ENCODE measurements around the gene WDR49.

The WDR49 gene

DNA sequence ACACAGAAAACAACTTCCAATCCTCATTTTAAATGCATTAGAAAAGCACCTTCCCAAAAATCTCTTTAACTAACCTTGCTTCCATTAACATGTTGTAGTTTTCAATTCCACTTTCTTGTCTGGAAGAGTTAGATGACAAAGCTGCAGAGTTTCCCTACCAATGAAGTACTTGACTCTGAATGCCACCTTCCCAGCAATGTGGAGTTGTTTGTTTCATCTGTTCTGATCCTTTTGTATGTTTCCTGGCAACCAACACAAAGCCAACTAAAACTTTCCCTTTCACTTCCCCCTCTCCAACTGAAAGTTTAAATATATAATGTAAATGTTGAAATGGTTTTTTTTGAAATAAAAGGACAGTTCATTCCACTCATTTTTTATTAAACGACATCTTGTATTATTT is at the start of gene WDR49:
WDR49 (minus strand) TSS at position 183 of the 400 bp plus-strand sequence. CDS start 517 bp downstream, outside the sequence.
- H3K27me3 ChIP-seq (ENCODE audit: insufficient read depth, low read length), result no peaks in the 10 kb centered on the region
- no peaks in the 10 kb centered on the region for H3K36me3 ChIP-seq (ENCODE audit: insufficient read depth, low read depth, low read length)
- peak within 1 kb of the TSS; percentile 35; the same call in 1 of the 2 replicates for H3K4me3 ChIP-seq (ENCODE audit: low read length)
- peaks cover 34% of the 10 kb centered on the region; the same call in 1 of the 2 replicates for H3K4me1 ChIP-seq (ENCODE audit: insufficient read depth, low read length)
- no peaks in the 10 kb centered on the region for H3K9me3 ChIP-seq (ENCODE audit: insufficient read depth, low read depth, low read length)
- peak within 1 kb of the TSS; percentile 49 for H3K27ac ChIP-seq (ENCODE audit: low read length)
- H3K9ac ChIP-seq (ENCODE audit: low read depth, low read length), result peak within 1 kb of the TSS; percentile 63; the same call in 1 of the 2 replicates

DNA sequence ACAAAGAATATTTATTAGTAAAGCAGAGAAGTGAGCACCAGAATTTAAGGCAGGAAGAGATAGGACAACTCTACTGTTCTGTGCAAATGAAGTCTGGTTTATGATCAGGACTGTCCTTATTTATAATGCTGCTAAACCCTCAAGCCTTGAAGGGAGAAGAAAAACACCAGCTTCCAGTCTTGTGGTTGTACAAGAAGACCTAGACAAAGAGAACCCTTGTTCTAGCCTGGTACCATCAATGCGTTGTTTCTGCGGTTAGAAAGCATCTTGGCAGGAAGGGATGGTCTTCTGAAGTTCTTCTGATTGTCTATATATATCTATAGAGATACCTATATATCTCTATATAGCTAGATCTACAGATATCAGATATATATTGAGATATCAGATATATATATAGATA is 47.2 kb upstream of the WDR49 start:
- Histone ChIP-seq H3K4me3 (ENCODE audit: low read length) (no peak overlapping the region), H3K4me1 (ENCODE audit: insufficient read depth, low read length) (no peaks in the 10 kb centered on the region), H3K27me3 (ENCODE audit: insufficient read depth, low read length) (no peaks in the 10 kb centered on the region), H3K9me3 (ENCODE audit: insufficient read depth, low read depth, low read length) (no peaks in the 10 kb centered on the region), H3K27ac (ENCODE audit: low read length) (no peak overlapping the region), H3K36me3 (ENCODE audit: insufficient read depth, low read depth, low read length) (peaks cover 48% of the 10 kb centered on the region), H3K9ac (ENCODE audit: low read depth, low read length) (no peak overlapping the region)

DNA sequence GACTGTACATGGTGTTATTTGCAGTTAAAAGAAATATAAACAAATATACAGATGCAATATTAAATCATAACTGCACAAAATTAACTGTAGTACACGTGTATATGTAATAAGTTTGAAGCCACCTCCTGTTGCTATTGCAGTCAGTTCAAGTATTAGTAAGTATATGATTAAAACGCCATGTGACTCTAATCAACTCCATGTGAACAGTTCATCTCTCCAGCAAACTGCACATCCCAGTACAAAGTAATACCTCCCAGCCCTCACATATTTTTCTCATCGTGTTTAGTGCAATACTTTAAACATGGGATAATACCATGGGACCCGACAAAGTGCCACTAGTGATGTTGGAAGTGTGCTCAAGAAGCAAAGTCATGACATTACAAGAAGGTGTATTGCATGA is 46.3 kb upstream of the WDR49 start:
- no peaks in the 10 kb centered on the region for H3K4me1 ChIP-seq (ENCODE audit: insufficient read depth, low read length)
- peaks cover 57% of the 10 kb centered on the region for H3K36me3 ChIP-seq (ENCODE audit: insufficient read depth, low read depth, low read length)
- H3K4me3 ChIP-seq (ENCODE audit: low read length), result no peak overlapping the region
- no peak overlapping the region for H3K9ac ChIP-seq (ENCODE audit: low read depth, low read length)
- H3K27me3 ChIP-seq (ENCODE audit: insufficient read depth, low read length), result no peaks in the 10 kb centered on the region
- no peak overlapping the region for H3K27ac ChIP-seq (ENCODE audit: low read length)
- no peaks in the 10 kb centered on the region for H3K9me3 ChIP-seq (ENCODE audit: insufficient read depth, low read depth, low read length)

- H3K4me1 ChIP-seq (ENCODE audit: insufficient read depth, low read length), result peaks cover 10% of the 10 kb centered on the region
- H3K9me3 ChIP-seq (ENCODE audit: insufficient read depth, low read depth, low read length), result no peaks in the 10 kb centered on the region
- no peaks in the 10 kb centered on the region for H3K27me3 ChIP-seq (ENCODE audit: insufficient read depth, low read length)
- H3K27ac ChIP-seq (ENCODE audit: low read length), result no peak overlapping the region
- no peak overlapping the region for H3K9ac ChIP-seq (ENCODE audit: low read depth, low read length)
- H3K36me3 ChIP-seq (ENCODE audit: insufficient read depth, low read depth, low read length), result peaks cover 68% of the 10 kb centered on the region
- H3K4me3 ChIP-seq (ENCODE audit: low read length), result no peak overlapping the region
Observed at GRCh38 chr3:167694121-167694520, 40.4 kb upstream of the WDR49 start.

- H3K27me3 ChIP-seq (ENCODE audit: insufficient read depth, low read length), result no peaks in the 10 kb centered on the region
- H3K9me3 ChIP-seq (ENCODE audit: insufficient read depth, low read depth, low read length), result no peaks in the 10 kb centered on the region
- H3K36me3 ChIP-seq (ENCODE audit: insufficient read depth, low read depth, low read length), result peaks cover 64% of the 10 kb centered on the region
- no peak overlapping the region for H3K4me3 ChIP-seq (ENCODE audit: low read length)
- H3K9ac ChIP-seq (ENCODE audit: low read depth, low read length), result no peak overlapping the region
- H3K27ac ChIP-seq (ENCODE audit: low read length), result no peak overlapping the region
- peaks cover 17% of the 10 kb centered on the region for H3K4me1 ChIP-seq (ENCODE audit: insufficient read depth, low read length)
Observed at GRCh38 chr3:167691366-167691765, 37.6 kb upstream of the WDR49 start.

- Histone ChIP-seq H3K4me3 (ENCODE audit: low read length) (no peak overlapping the region), H3K4me1 (ENCODE audit: insufficient read depth, low read length) (peaks cover 6% of the 10 kb centered on the region; the same call in 1 of the 2 replicates), H3K9ac (ENCODE audit: low read depth, low read length) (no peak overlapping the region), H3K9me3 (ENCODE audit: insufficient read depth, low read depth, low read length) (no peaks in the 10 kb centered on the region), H3K36me3 (ENCODE audit: insufficient read depth, low read depth, low read length) (peaks cover 62% of the 10 kb centered on the region), H3K27ac (ENCODE audit: low read length) (no peak overlapping the region), H3K27me3 (ENCODE audit: insufficient read depth, low read length) (no peaks in the 10 kb centered on the region)
Observed at GRCh38 chr3:167684388-167684993, 30.7 kb upstream of the WDR49 start.

DNA sequence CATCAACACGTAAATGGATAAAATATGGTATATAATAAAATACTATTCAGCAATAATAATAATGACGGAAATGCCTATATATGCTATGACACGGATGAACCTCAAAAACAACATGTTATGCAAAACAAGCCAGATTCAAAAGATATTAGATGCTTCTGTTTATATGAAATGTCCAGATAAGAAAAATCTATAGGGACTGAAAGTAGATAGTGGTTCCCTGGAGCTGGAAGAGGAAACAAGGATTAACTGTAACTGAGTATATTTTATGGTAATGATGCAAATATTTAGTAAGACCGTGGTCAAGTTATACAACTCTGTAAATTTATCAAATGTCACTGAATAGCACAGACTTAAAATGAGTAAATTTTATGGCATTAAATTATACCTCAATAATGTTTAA is 25.8 kb upstream of the WDR49 start:
- H3K27me3 ChIP-seq (ENCODE audit: insufficient read depth, low read length), result no peaks in the 10 kb centered on the region
- H3K9ac ChIP-seq (ENCODE audit: low read depth, low read length), result no peak overlapping the region
- H3K9me3 ChIP-seq (ENCODE audit: insufficient read depth, low read depth, low read length), result no peaks in the 10 kb centered on the region; the same call in none of the 2 replicates
- H3K36me3 ChIP-seq (ENCODE audit: insufficient read depth, low read depth, low read length), result peaks cover 69% of the 10 kb centered on the region
- H3K27ac ChIP-seq (ENCODE audit: low read length), result no peak overlapping the region
- no peaks in the 10 kb centered on the region for H3K4me1 ChIP-seq (ENCODE audit: insufficient read depth, low read length)
- no peak overlapping the region for H3K4me3 ChIP-seq (ENCODE audit: low read length)

DNA sequence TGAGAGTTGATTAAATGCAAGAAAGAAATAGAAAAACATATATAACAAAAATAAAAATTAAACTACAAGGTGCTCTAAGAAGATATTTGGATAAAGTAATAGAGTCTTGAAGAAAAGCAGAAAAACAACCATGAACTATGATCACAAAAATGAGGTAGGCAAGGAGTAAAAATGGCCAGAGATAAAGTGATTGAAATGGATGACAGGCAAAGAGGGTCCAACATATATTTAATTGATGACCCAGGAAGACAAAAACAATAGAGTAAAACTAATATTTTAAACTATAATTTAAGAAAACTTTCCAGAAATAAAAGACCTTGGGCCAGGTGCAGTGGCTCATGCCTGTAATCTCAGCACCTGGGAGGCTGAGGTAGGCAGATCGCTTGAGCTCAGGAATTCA is 22.1 kb upstream of the WDR49 start:
- H3K4me3 ChIP-seq (ENCODE audit: low read length), result no peak overlapping the region
- no peak overlapping the region for H3K9ac ChIP-seq (ENCODE audit: low read depth, low read length)
- H3K36me3 ChIP-seq (ENCODE audit: insufficient read depth, low read depth, low read length), result peaks cover 55% of the 10 kb centered on the region

DNA sequence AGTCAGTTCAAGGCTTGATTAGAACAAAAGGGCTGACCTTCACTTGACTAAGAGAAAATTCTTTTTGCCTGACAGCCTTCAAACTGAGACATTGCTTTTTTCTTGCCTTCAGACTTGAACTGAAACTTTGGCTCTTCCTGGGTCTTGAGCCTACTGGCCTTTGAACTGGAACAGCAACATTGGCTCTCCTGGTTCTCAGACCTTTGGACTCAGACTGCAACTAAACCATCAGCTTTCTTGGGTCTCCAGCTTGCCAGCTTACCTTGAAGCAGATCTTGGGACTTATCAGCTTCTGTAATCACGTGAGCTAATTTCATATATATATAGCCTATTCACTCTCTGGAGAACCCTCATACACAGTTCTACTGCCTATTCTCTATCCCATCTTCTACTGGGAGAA is 19.5 kb upstream of the WDR49 start:
- Histone ChIP-seq H3K27ac (ENCODE audit: low read length) (no peak overlapping the region), H3K27me3 (ENCODE audit: insufficient read depth, low read length) (no peaks in the 10 kb centered on the region), H3K36me3 (ENCODE audit: insufficient read depth, low read depth, low read length) (peaks cover 36% of the 10 kb centered on the region), H3K4me3 (ENCODE audit: low read length) (no peak overlapping the region), H3K4me1 (ENCODE audit: insufficient read depth, low read length) (no peaks in the 10 kb centered on the region), H3K9ac (ENCODE audit: low read depth, low read length) (no peak overlapping the region), H3K9me3 (ENCODE audit: insufficient read depth, low read depth, low read length) (no peaks in the 10 kb centered on the region; the same call in none of the 2 replicates)

More for the DNA sequence above, 22.1 kb upstream of the WDR49 start:
- no peaks in the 10 kb centered on the region for H3K27me3 ChIP-seq (ENCODE audit: insufficient read depth, low read length)
- no peaks in the 10 kb centered on the region; the same call in none of the 2 replicates for H3K9me3 ChIP-seq (ENCODE audit: insufficient read depth, low read depth, low read length)
- no peaks in the 10 kb centered on the region for H3K4me1 ChIP-seq (ENCODE audit: insufficient read depth, low read length)
- no peak overlapping the region for H3K27ac ChIP-seq (ENCODE audit: low read length)

DNA sequence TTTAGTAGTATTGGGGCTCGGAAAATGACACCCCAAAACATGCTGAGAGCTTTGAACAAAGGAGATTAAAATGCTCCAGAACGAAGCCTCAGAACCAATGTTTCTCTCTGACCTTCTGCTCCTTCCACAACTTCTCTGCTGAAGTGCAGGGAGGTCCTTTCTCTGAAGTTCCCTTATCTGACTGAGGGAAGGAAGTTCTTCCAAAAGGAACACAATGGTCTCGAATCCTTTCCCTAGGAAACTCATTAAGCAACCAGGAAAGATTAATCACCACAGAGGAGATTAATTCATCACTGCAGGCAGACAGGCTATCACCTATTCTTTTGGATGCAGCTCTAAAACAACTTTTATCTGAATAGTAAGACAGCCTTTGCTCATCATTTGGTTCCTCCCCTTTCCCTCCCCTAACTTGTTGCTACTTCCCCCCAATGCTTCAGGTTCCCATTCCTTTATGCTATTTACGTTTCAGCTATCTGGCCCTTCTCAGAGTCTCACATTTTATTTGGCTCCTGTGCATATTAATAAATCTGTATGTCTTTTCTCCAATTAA is 18.2 kb upstream of the WDR49 start:
- H3K36me3 ChIP-seq (ENCODE audit: insufficient read depth, low read depth, low read length), result peaks cover 35% of the 10 kb centered on the region
- H3K27ac ChIP-seq (ENCODE audit: low read length), result no peak overlapping the region
- H3K9ac ChIP-seq (ENCODE audit: low read depth, low read length), result no peak overlapping the region

DNA sequence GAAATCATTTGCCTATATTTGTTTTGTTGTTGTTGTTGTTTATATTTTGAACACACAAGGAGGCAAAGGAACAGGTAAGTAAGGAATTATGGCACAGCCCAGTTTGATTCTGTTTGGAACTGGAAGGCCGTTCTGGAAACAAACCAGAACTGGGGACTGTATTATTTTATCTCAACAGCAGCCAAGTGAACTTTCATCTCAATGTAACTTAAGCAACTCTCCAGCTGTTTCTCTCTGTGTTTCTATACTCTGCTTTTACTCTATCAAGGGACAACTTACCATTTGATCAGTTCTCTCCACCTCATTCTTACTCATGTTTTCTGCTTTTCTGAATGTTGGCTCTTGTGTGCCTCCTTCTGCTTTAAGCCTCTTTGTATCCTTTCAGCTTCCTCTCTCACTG is 16.0 kb upstream of the WDR49 start:
- Histone ChIP-seq H3K9ac (ENCODE audit: low read depth, low read length) (no peak overlapping the region), H3K27me3 (ENCODE audit: insufficient read depth, low read length) (no peaks in the 10 kb centered on the region), H3K4me3 (ENCODE audit: low read length) (no peak overlapping the region), H3K36me3 (ENCODE audit: insufficient read depth, low read depth, low read length) (peaks cover 16% of the 10 kb centered on the region; the same call in 1 of the 2 replicates), H3K4me1 (ENCODE audit: insufficient read depth, low read length) (no peaks in the 10 kb centered on the region), H3K9me3 (ENCODE audit: insufficient read depth, low read depth, low read length) (no peaks in the 10 kb centered on the region), H3K27ac (ENCODE audit: low read length) (no peak overlapping the region)

More for the DNA sequence above, 18.2 kb upstream of the WDR49 start:
- Histone ChIP-seq H3K4me3 (ENCODE audit: low read length) (no peak overlapping the region), H3K4me1 (ENCODE audit: insufficient read depth, low read length) (no peaks in the 10 kb centered on the region), H3K9me3 (ENCODE audit: insufficient read depth, low read depth, low read length) (no peaks in the 10 kb centered on the region; the same call in none of the 2 replicates), H3K27me3 (ENCODE audit: insufficient read depth, low read length) (no peaks in the 10 kb centered on the region)

DNA sequence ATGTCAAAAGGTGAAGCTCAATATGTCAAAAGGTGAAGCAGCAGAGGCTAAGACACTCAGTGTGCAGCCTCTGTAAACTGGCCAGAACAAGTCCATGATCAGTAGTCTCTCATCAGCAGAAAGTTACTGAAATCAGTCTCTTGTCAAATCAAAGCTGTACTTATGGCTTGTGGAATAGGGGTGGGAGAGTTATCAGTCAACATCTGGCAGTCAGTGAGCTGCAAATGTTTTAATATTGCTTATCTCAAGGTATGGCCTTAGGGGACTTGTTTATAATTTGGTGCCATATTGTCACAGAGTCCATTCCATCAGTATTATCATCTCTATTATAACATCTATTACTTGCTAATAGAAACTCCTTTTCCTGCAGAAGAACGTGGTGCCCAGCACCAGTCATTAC is 14.9 kb upstream of the WDR49 start:
- H3K36me3 ChIP-seq (ENCODE audit: insufficient read depth, low read depth, low read length), result peaks cover 8% of the 10 kb centered on the region; the same call in 1 of the 2 replicates
- H3K4me3 ChIP-seq (ENCODE audit: low read length), result no peak overlapping the region

More for the DNA sequence above, 14.9 kb upstream of the WDR49 start:
- no peak overlapping the region for H3K27ac ChIP-seq (ENCODE audit: low read length)
- no peaks in the 10 kb centered on the region for H3K4me1 ChIP-seq (ENCODE audit: insufficient read depth, low read length)
- H3K27me3 ChIP-seq (ENCODE audit: insufficient read depth, low read length), result no peaks in the 10 kb centered on the region
- H3K9me3 ChIP-seq (ENCODE audit: insufficient read depth, low read depth, low read length), result no peaks in the 10 kb centered on the region
- no peak overlapping the region for H3K9ac ChIP-seq (ENCODE audit: low read depth, low read length)
